ENCODE measurements around the gene FANCB.

The FANCB gene

DNA sequence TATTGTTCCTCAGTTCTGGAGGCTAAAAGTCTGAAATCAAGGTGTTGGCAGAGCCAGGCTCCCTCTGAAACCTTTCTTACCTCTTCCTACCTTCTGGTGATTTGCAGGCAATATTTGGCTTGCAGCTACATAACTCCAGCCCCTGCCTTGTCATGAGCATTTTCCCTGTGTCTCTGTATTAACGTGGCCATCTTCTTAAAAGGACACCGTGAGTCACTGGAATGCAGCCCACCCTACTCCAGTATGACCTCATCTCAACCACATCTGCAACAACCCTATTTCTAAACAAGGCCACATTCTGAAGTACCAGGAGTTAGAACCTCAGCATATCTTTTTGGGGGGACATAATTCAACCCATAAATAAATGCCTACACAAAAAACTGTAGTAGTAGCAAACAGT lies 40.7 kb downstream of the FANCB start:
- no peak for DNase-seq

DNA sequence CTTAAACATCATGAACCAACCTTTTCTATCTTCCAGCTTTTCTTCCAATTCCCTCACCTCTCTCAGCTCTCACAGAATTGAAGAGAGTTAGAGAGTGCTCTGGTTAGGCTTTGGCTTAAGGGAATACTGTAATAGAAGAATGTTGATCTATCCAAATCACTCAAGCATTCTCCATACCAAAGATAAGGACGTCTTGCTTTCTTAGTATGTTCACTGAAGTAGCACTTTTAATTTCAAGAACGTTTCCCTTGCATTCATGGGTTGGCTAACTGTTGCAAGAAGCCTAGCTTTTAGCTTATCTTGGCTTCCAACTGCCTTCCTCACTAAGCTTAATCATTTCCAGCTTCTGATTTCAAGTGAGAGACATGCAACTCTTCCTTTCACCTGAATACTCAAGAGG lies 43.2 kb downstream of the FANCB start:
- DNase-seq = no peak

DNA sequence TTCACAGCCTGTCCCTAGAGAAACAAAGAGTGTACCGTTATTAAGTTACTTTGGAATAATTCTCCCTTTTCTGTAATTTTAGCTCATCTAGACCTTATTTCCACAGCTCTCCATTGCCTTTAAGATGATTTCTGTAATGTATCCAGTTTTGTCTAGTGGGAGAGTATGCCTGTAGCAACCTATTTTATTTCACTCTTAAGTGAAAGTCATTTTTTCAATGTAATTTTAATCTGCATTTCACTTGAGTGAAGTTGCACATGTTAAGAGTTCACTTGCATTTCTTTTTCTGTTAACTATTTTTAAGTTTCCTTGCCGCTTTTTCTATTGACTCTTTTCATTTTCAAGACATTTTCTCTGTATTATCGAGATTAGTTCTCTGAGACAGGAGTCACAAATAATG lies 46.5 kb downstream of the FANCB start:
- DNase-seq = no peak

DNA sequence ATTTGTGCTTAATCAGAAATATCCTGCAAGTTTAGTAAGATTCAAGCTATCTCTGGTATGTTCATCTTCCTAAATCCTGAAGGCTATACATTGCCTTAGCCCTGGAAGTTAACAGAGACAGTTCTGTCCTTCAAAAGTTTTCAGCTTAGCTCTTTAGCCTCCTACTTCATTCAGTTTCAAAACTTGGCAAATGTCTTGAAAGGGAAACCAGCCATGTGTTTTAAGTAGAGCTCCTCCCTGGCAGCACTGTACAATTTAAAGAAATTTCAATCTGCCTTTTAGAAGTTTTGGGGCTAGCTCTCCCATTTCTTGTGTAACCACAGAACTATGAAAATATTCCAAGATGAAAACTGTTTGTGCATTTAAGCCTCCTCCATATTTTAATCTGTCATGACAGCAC lies 47.0 kb downstream of the FANCB start:
- DNase-seq = no peak

DNA sequence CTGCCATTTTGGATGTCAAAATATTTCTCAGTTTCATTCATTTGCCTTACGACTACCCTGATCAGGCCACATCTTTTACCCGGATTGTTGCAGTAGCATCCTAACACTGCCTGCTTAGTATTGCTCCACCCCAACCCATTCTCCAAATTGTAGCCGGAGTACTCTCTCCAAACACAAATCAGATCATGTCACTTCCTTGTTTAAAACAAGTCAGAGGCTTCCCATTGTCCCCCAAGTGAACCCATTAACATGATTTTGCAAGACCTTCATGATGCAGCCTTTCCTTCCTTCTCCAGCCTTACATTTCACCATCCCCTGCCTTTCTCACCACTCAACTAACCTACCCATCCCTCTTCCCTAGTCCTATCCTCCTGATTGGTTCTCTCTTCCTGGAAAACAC lies 53.1 kb downstream of the FANCB start:
- no peak for DNase-seq

DNA sequence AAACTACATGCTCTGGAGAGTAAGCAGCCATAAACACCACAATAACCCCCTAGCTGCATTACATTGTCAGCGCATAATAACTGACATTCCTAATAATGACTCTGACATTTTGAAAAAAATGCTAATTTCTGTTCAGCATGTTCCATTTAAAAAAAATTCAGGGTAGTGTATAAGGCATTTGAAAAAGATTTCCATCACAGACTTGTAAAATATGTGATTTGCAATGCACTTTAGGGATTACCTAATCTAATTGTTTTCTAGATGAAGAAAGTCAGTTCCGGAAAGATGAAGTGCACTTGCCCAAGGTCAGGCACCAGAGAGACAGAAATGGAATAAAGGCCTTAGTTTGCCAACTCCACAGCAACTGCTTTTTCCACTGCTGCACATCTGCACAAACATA lies 55.3 kb downstream of the FANCB start:
- DNase-seq = no peak

DNA sequence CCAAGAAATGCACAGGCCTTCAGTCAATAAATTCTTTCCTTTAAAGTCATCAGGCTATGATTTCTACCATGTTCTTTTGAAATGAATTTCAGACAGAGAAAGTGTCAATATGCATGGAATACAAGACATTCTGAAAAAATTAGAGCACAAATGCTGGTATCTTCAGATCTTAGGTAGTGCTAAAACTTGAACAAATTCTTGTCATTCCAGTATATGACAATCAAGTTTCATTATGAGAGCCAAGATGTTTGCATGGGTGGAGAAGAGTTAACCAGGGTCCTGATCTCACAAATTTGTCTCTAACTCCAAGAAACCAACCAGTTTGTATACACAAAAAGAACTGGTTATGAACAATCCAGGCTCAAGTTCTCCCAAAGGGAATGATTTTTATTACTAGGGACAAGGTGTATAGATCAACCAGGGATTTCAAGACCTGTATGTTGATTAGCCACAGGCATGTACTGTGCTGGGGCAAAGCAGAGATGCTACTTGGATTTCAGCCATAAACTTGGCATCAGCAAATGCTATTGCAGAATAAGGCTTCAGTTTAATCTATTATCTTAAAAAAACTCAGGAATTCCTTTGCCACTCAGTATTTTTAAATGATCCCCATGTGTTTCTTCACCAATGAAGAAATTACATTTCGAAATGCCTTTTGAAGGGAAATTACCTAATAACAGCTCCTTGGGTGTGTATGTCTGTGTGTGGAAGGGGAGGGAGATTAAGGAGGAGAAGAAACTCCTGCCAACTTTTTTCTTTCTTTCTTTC lies 69.7 kb downstream of the FANCB start:
- no peak for DNase-seq

DNA sequence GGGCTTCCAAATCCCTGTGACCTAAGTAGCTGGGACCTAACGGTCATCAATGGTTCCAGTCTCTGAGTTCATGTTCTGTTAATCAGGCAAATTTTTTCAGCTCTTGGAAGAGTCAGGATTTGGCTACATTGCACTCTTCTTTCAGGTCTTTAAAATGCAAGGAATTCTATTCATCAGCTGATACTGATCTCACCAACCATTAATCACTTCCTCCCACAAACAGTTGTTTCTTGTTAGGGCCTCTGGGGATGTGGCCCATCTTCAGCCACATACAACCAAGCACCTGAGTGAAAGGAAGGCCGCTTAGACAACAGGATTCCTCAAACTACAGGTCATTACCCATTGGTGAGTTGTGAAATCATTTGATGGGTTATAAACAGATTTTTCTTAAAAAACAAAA lies 71.7 kb downstream of the FANCB start:
- no peak for DNase-seq

DNA sequence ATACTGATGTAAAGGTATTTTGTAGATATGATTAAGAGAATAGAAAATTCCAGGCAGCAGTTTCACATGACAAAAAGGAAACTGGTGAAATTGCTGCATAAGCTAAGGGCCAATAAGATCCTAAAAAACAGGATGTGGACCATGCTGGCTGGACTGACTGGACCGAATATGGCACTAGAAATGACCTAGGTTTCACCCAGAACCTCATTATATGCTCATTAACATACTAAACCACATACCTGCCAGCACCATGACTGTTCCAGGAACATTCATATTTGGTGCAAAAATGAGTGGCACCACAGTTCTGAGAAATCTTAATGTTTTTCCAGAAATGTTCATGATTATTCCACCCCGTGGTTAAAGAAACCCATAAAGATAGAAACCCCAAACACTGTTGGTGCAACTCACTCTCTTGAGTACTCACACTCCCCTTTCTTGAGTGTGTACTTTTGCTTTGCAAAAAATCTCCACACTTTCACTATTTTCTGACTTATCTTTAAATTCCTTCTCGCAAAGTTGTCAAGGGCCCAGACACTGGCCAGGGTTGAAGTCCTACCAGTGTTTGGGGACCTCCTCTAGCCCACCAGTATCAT lies 74.0 kb downstream of the FANCB start:
- DNase-seq = no peak
